Astrocyte (in vitro differentiated cells and primary cell): Measurements from ENCODE around the gene ASCC3. TPM values are rescaled to one million over a fixed set of nuclear protein-coding genes. Genes with fewer than 3 reads are reported as not detected.

Experiments
- DNase-seq: peaks from one replicate; pipeline ENCODE4 v3.0.0-alpha.2; 2010; ENCODE audit warnings: low read depth
- FAIRE-seq: peaks from 2 replicates; lab custom pipeline; 2011; peaks lifted over from hg19 to GRCh38; lab: Jason Lieb, UNC
- H2AFZ ChIP-seq: 2 replicates; pipeline ENCODE4 v1.6.0; 2012; ENCODE audit warnings: low read depth, low read length, inconsistent platforms
- H3K27ac ChIP-seq: 2 replicates; pipeline ENCODE4 v1.5.1; 2011; ENCODE audit warnings: low read depth, low read length, inconsistent platforms
- H3K27me3 ChIP-seq: 2 replicates; pipeline ENCODE4 v1.6.0; 2011; ENCODE audit warnings: low read length, inconsistent platforms; ENCODE audit not compliant: insufficient read depth
- H3K36me3 ChIP-seq: 2 replicates; pipeline ENCODE4 v1.5.1; 2011; ENCODE audit warnings: low read length, inconsistent platforms; ENCODE audit not compliant: insufficient read depth
- H3K4me1 ChIP-seq: 2 replicates; pipeline ENCODE4 v1.5.1; 2011; ENCODE audit warnings: low read length, inconsistent platforms; ENCODE audit not compliant: insufficient read depth
- H3K4me2 ChIP-seq: 2 replicates; pipeline ENCODE4 v1.6.0; 2012; ENCODE audit warnings: low read length, inconsistent platforms
- H3K4me3 ChIP-seq: 2 replicates; pipeline ENCODE4 v1.5.1; 2011; ENCODE audit warnings: low read depth, mild to moderate bottlenecking, low read length, inconsistent platforms; ENCODE audit not compliant: insufficient read depth
- H3K79me2 ChIP-seq: 2 replicates; pipeline ENCODE4 v1.6.0; 2012; ENCODE audit warnings: mild to moderate bottlenecking, low read length, inconsistent platforms; ENCODE audit not compliant: insufficient read depth
- H3K9ac ChIP-seq: 2 replicates; pipeline ENCODE4 v1.6.0; 2012; ENCODE audit warnings: mild to moderate bottlenecking, low read length, inconsistent platforms
- H3K9me3 ChIP-seq: 2 replicates; pipeline ENCODE4 v1.5.1; 2012; ENCODE audit warnings: low read depth, mild to moderate bottlenecking, low read length, inconsistent platforms; ENCODE audit not compliant: insufficient read depth
- H4K20me1 ChIP-seq: 2 replicates; pipeline ENCODE4 v1.6.0; 2012; ENCODE audit warnings: low read length, inconsistent platforms; ENCODE audit not compliant: insufficient read depth
- H3K27ac Mint-ChIP-seq: one replicate; pipeline ENCODE4 v1.8.0; 2021; ENCODE audit warnings: mild to moderate bottlenecking, mixed read lengths; ENCODE audit not compliant: unreplicated experiment
- H3K27me3 Mint-ChIP-seq: one replicate; pipeline ENCODE4 v1.8.0; 2021; ENCODE audit warnings: low read depth, mixed read lengths; ENCODE audit not compliant: unreplicated experiment
- H3K36me3 Mint-ChIP-seq: one replicate; pipeline ENCODE4 v1.8.0; 2021; ENCODE audit warnings: low read depth, mixed read lengths; ENCODE audit not compliant: unreplicated experiment
- H3K4me1 Mint-ChIP-seq: one replicate; pipeline ENCODE4 v1.8.0; 2021; ENCODE audit warnings: low read depth, mixed read lengths; ENCODE audit not compliant: unreplicated experiment
- H3K4me3 Mint-ChIP-seq: one replicate; pipeline ENCODE4 v1.8.0; 2021; ENCODE audit warnings: mild to moderate bottlenecking, moderate library complexity, mixed read lengths; ENCODE audit not compliant: unreplicated experiment
- H3K9me3 Mint-ChIP-seq: one replicate; pipeline ENCODE4 v1.8.0; 2021; ENCODE audit warnings: mild to moderate bottlenecking, mixed read lengths; ENCODE audit not compliant: unreplicated experiment
- EZH2 ChIP-seq: IDR thresholded peaks from 2 replicates; pipeline ENCODE4 v1.6.1; 2012; ENCODE audit warnings: mild to moderate bottlenecking, low read length, inconsistent platforms; ENCODE audit not compliant: insufficient read depth
- total RNA-seq: library from RNA; stranded (reverse); gene quantifications from 2 replicates; pipeline ENCODE4 v1.2.1, GENCODE V29; 2021
- TF ChIP-seq, protein P1 (sequence below): IDR thresholded peaks from 2 replicates; pipeline ENCODE4 v1.5.1; 2011; ENCODE audit warnings: low read depth, mild to moderate bottlenecking, inconsistent platforms, low read length, moderate library complexity; ENCODE audit not compliant: insufficient read depth

The ASCC3 gene
- total RNA-seq, 1 donor from 2014 or later: 138 TPM

DNA sequence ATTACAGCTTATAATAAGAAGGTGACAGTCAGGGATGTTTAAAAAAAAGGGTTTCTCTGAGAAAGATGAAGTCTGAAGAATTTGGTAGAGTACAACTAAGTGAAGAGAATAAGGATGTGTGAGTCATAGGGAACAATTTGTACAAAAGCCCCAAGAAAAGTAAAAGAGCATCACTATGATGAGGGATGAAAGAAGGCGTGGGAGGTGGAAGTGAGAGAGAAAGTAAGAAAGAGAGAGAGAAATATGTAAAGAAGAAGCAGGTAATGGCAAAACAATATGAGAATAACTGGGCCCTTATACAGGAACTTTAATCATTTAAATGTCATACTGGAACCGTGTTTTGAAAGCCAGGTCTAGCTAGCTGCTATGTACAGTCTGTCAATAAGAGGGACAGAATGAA, 179.4 kb downstream of the ASCC3 start:
- Mint-ChIP-seq H3K36me3 (peaks cover 26% of the 10 kb centered on the region), H3K27me3 (no peaks in the 10 kb centered on the region), H3K4me3 (no peak overlapping the region), H3K27ac (no peak overlapping the region), H3K4me1 (peaks cover 3% of the 10 kb centered on the region), H3K9me3 (peaks cover 4% of the 10 kb centered on the region)
- TF ChIP-seq, protein P1, sequence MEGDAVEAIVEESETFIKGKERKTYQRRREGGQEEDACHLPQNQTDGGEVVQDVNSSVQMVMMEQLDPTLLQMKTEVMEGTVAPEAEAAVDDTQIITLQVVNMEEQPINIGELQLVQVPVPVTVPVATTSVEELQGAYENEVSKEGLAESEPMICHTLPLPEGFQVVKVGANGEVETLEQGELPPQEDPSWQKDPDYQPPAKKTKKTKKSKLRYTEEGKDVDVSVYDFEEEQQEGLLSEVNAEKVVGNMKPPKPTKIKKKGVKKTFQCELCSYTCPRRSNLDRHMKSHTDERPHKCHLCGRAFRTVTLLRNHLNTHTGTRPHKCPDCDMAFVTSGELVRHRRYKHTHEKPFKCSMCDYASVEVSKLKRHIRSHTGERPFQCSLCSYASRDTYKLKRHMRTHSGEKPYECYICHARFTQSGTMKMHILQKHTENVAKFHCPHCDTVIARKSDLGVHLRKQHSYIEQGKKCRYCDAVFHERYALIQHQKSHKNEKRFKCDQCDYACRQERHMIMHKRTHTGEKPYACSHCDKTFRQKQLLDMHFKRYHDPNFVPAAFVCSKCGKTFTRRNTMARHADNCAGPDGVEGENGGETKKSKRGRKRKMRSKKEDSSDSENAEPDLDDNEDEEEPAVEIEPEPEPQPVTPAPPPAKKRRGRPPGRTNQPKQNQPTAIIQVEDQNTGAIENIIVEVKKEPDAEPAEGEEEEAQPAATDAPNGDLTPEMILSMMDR: no peak
- TF ChIP-seq EZH2: no peak
- no peaks in the 10 kb centered on the region for H3K79me2 ChIP-seq
- H2AFZ ChIP-seq: no peak overlapping the region
- FAIRE-seq: no peak
- H3K27ac ChIP-seq: no peak overlapping the region
- no peaks in the 10 kb centered on the region for H3K36me3 ChIP-seq
- no peaks in the 10 kb centered on the region for H3K4me1 ChIP-seq
- no peaks in the 10 kb centered on the region for H3K9me3 ChIP-seq
- DNase-seq: no peak
- H3K9ac ChIP-seq: no peak overlapping the region
- H3K4me3 ChIP-seq: no peak overlapping the region
- no peaks in the 10 kb centered on the region for H3K27me3 ChIP-seq
- no peak overlapping the region for H3K4me2 ChIP-seq
- no peaks in the 10 kb centered on the region for H4K20me1 ChIP-seq

- no peaks in the 10 kb centered on the region for H3K79me2 ChIP-seq
Observed at GRCh38 chr6:100700009-100700408, 181.1 kb downstream of the ASCC3 start.

GRCh38 chr6:100695445-100695844, 185.7 kb downstream of the ASCC3 start:
- Histone ChIP-seq H3K27ac (no peak overlapping the region), H3K9me3 (no peaks in the 10 kb centered on the region), H3K4me3 (no peak overlapping the region), H3K27me3 (no peaks in the 10 kb centered on the region), H4K20me1 (peaks cover 6% of the 10 kb centered on the region), H3K4me2 (no peak overlapping the region), H2AFZ (no peak overlapping the region), H3K4me1 (no peaks in the 10 kb centered on the region), H3K36me3 (no peaks in the 10 kb centered on the region), H3K9ac (no peak overlapping the region), H3K79me2 (no peaks in the 10 kb centered on the region)
- Mint-ChIP-seq H3K4me1 (no peaks in the 10 kb centered on the region), H3K27ac (no peak overlapping the region), H3K36me3 (peaks cover 10% of the 10 kb centered on the region), H3K27me3 (no peaks in the 10 kb centered on the region), H3K4me3 (no peak overlapping the region), H3K9me3 (peaks cover 4% of the 10 kb centered on the region)
- DNase-seq: no peak
- TF ChIP-seq, protein P1: no peak
- no peak for TF ChIP-seq EZH2
- FAIRE-seq: no peak

More at GRCh38 chr6:100700009-100700408, 181.1 kb downstream of the ASCC3 start:
- Histone ChIP-seq H3K4me2 (no peak overlapping the region), H3K27me3 (no peaks in the 10 kb centered on the region), H3K9me3 (no peaks in the 10 kb centered on the region), H3K4me3 (no peak overlapping the region), H3K9ac (no peak overlapping the region), H2AFZ (no peak overlapping the region), H3K4me1 (no peaks in the 10 kb centered on the region), H3K36me3 (no peaks in the 10 kb centered on the region), H4K20me1 (peaks cover 6% of the 10 kb centered on the region), H3K27ac (no peak overlapping the region)
- peaks cover 26% of the 10 kb centered on the region for H3K36me3 Mint-ChIP-seq
- no peaks in the 10 kb centered on the region for H3K27me3 Mint-ChIP-seq
- FAIRE-seq (no peak), DNase-seq (no peak)
- H3K4me1 Mint-ChIP-seq: peaks cover 3% of the 10 kb centered on the region
- peaks cover 4% of the 10 kb centered on the region for H3K9me3 Mint-ChIP-seq
- TF ChIP-seq, protein P1: no peak
- TF ChIP-seq EZH2: no peak
- no peak overlapping the region for H3K4me3 Mint-ChIP-seq
- H3K27ac Mint-ChIP-seq: no peak overlapping the region
